ENCODE data around the gene RUNX3. TPM values are rescaled to one million over a fixed set of nuclear protein-coding genes. Genes with fewer than 3 reads are reported as not detected.

RUNX3 gene
- polyA plus RNA-seq, 3 donors = 4.4 to 27.9 (median 6.7) TPM

DNA sequence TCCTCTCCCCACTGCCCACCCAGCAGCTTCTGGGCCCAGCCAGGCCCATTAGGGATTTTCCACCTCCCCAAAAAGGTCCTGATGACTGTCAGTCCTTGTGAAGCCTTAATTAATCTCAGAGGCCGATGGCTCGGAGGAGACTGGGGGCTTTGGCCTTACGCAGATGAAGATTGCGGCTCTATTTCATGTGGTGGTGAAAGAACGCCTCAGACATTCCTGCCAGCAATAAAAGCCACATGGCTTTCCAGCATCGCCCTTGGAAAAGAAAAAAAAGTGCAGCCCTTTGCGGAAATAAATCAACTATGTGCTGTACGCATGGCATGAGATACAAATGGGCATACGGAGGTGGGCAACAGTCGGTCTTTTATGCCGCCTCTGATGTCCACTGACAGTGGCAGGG is 6.6 kb upstream of the RUNX3 start:
- no peaks in the 10 kb centered on the region for H3K36me3 ChIP-seq (replicated peaks in 1 of 2; ENCODE audit: control insufficient read depth in 1 of 2, insufficient read depth in 2 of 2, low read length in 2 of 2)
- no peak for DNase-seq
- H3K4me3 ChIP-seq (replicated peaks in 1 of 3; ENCODE audit: low read depth in 2 of 3, low read length in 3 of 3) = no peak overlapping the region
- H3K27me3 ChIP-seq (ENCODE audit: control insufficient read depth in 2 of 2, insufficient read depth in 2 of 2, low read length in 2 of 2) = peaks cover 0 to 17% of the 10 kb centered on the region in 2 donors
- no peak overlapping the region for H3K4me3 Mint-ChIP-seq
- H3K36me3 Mint-ChIP-seq = no peaks in the 10 kb centered on the region
- TF ChIP-seq, protein P1, sequence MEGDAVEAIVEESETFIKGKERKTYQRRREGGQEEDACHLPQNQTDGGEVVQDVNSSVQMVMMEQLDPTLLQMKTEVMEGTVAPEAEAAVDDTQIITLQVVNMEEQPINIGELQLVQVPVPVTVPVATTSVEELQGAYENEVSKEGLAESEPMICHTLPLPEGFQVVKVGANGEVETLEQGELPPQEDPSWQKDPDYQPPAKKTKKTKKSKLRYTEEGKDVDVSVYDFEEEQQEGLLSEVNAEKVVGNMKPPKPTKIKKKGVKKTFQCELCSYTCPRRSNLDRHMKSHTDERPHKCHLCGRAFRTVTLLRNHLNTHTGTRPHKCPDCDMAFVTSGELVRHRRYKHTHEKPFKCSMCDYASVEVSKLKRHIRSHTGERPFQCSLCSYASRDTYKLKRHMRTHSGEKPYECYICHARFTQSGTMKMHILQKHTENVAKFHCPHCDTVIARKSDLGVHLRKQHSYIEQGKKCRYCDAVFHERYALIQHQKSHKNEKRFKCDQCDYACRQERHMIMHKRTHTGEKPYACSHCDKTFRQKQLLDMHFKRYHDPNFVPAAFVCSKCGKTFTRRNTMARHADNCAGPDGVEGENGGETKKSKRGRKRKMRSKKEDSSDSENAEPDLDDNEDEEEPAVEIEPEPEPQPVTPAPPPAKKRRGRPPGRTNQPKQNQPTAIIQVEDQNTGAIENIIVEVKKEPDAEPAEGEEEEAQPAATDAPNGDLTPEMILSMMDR (IDR thresholded peaks at IDR 0.05) = no peak
- H4K20me1 ChIP-seq (ENCODE audit: insufficient read depth, low read length) = no peaks in the 10 kb centered on the region
- peaks cover 6% of the 10 kb centered on the region for H3K4me1 Mint-ChIP-seq
- H3K4me1 ChIP-seq (ENCODE audit: control insufficient read depth in 1 of 2, insufficient read depth in 2 of 2, low read length in 2 of 2) = peaks cover 8 to 9% of the 10 kb centered on the region in 2 donors
- WGBS (ENCODE audit: insufficient coverage) = 96% methylated on average over 11 of the region's 11 CpGs
- H3K9ac ChIP-seq (ENCODE audit: insufficient read depth, low read length, poor library complexity, severe bottlenecking) = no peak overlapping the region
- intact Hi-C loops (cut with micrococcal nuclease) = no loop called here
- H3K27ac ChIP-seq (ENCODE audit: low read depth in 1 of 2, low read length in 2 of 2) = no peak overlapping the region
- H3K79me2 ChIP-seq (ENCODE audit: insufficient read depth, low read length) = no peaks in the 10 kb centered on the region
- no peak overlapping the region for H3K4me2 ChIP-seq (replicated peaks; ENCODE audit: extremely low read depth, low read length, poor library complexity, severe bottlenecking)
- peaks cover 0 to 2% (median 0%) of the 10 kb centered on the region in 7 donors for H3K9me3 Mint-ChIP-seq
- no peak overlapping the region for H2AFZ ChIP-seq (ENCODE audit: insufficient read depth, low read depth, low read length, poor library complexity, severe bottlenecking)
- peak overlapping the region in 1 of 7 donors; percentile 20 for H3K27ac Mint-ChIP-seq
- H3K27me3 Mint-ChIP-seq (ENCODE audit: low read depth in 3 of 3) = peaks cover 8 to 31% (median 24%) of the 10 kb centered on the region in 3 donors
- no peaks in the 10 kb centered on the region for H3K9me3 ChIP-seq (replicated peaks in 1 of 2; ENCODE audit: control insufficient read depth in 1 of 2, insufficient read depth in 1 of 2, low read length in 2 of 2)

DNA sequence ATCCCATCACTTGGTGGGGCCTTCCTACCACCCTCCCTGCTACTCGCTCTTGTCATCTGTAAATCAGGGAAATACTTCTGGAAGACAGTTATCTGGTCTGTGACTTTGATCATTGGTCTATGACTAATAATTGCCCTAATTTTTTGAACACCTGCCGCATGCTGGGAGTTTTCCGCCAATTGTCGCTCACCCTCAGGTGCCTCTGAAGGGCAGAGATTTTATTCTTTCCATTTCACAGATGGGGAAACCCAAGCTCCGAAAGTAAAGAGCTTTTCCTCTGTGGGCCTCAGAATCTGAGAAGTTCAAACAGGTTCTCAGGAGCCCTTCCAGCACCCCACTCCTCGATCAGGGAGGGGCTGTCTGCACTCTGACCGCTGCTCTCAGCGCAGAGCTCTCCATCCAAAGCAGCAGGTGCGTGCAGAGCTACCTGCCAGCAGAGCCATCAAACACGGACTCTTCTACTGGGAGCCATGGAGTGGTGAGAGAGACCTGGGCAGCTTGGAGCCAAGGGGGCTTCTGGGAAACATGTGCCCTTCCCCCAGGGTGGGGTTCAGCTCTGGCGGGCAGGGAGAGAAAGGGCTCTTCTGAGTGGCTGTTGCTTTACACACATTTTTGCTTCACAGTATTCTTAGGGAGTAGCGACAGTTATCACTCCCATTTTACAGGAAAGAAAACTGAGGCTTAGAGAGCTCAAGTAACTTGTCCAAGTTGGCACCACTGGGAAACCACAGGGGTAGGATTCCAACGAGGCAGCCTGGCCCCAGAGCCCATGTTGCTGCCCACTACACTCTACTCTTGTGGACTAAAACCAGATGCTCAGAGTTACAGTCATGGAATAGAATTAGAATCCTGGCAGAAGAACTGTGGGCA is 5.8 kb upstream of the RUNX3 start:
- DNase-seq = no peak
- peaks cover 9% of the 10 kb centered on the region for H3K4me1 Mint-ChIP-seq
- peaks cover 11 to 17% of the 10 kb centered on the region in 2 donors for H3K4me1 ChIP-seq (ENCODE audit: control insufficient read depth in 1 of 2, insufficient read depth in 2 of 2, low read length in 2 of 2)
- no peak overlapping the region for H3K4me3 Mint-ChIP-seq
- TF ChIP-seq, protein P1 (IDR thresholded peaks at IDR 0.05) = no peak
- H3K27me3 Mint-ChIP-seq (ENCODE audit: low read depth in 3 of 3) = peaks cover 8 to 39% (median 32%) of the 10 kb centered on the region in 3 donors
- H3K4me3 ChIP-seq (replicated peaks in 1 of 3; ENCODE audit: low read depth in 2 of 3, low read length in 3 of 3) = no peak overlapping the region
- H3K36me3 Mint-ChIP-seq = no peaks in the 10 kb centered on the region
- no peak overlapping the region for H3K27ac Mint-ChIP-seq
- no peak overlapping the region for H3K9ac ChIP-seq (ENCODE audit: insufficient read depth, low read length, poor library complexity, severe bottlenecking)
- H3K9me3 Mint-ChIP-seq = peaks cover 0 to 3% (median under 1%) of the 10 kb centered on the region in 7 donors
- H3K4me2 ChIP-seq (replicated peaks; ENCODE audit: extremely low read depth, low read length, poor library complexity, severe bottlenecking) = no peak overlapping the region
- no peaks in the 10 kb centered on the region for H3K36me3 ChIP-seq (replicated peaks in 1 of 2; ENCODE audit: control insufficient read depth in 1 of 2, insufficient read depth in 2 of 2, low read length in 2 of 2)
- peaks cover 0 to 26% of the 10 kb centered on the region in 2 donors for H3K27me3 ChIP-seq (ENCODE audit: control insufficient read depth in 2 of 2, insufficient read depth in 2 of 2, low read length in 2 of 2)
- no peaks in the 10 kb centered on the region for H3K9me3 ChIP-seq (replicated peaks in 1 of 2; ENCODE audit: control insufficient read depth in 1 of 2, insufficient read depth in 1 of 2, low read length in 2 of 2)
- no peak overlapping the region for H2AFZ ChIP-seq (ENCODE audit: insufficient read depth, low read depth, low read length, poor library complexity, severe bottlenecking)
- H3K79me2 ChIP-seq (ENCODE audit: insufficient read depth, low read length) = no peaks in the 10 kb centered on the region
- H4K20me1 ChIP-seq (ENCODE audit: insufficient read depth, low read length) = no peaks in the 10 kb centered on the region
- no peak overlapping the region for H3K27ac ChIP-seq (ENCODE audit: low read depth in 1 of 2, low read length in 2 of 2)
- WGBS (ENCODE audit: insufficient coverage) = 93% methylated on average over 10 of the region's 13 CpGs
- intact Hi-C loops (cut with micrococcal nuclease) = no loop called here
